DMS153 treated with DMSO at 0.1 percent for 48 hours (cell line): ENCODE measurements around the gene IGF1.
"Not testable (repeated sequence)": the region's sequence is repeated elsewhere in the genome, so short reads cannot be mapped to it uniquely, and the experiment has no call there.

Source experiments
- DNase-seq: peaks from one replicate; lab custom pipeline; 2025; ENCODE audit not compliant: unreplicated experiment; lab: John Stamatoyannopoulos, UW

IGF1 gene

DNA sequence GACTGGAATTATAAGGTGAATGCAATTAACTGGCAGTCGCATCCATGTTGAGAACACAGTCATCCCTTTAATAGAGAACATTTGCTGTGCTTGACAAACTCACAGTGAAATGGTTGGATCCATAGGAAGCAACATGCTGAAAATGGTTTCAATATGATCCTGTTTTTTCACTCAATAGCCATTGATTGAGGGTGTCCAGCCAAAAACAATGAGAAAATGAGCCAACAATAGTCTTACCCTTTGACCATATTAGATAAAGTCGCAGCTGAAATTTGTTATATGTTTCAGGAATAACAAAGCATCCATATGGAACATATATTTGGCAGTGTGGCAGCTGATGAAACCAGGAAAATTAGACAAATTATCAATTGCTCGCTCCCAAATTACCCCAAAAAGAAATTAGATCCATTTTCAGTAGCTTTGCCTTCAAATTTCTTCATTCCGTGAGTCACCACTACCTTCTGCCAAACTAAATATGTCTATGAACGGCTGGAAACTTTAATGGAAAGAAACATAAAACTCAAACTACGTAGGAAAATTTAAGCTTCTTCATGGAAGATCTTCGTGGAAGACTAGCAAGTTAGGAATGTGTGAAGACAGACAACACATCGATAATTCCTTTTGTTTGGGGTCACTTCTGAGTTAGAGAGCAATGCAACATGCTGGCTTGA, 17.4 kb downstream of the IGF1 start:
- no peak for DNase-seq

DNA sequence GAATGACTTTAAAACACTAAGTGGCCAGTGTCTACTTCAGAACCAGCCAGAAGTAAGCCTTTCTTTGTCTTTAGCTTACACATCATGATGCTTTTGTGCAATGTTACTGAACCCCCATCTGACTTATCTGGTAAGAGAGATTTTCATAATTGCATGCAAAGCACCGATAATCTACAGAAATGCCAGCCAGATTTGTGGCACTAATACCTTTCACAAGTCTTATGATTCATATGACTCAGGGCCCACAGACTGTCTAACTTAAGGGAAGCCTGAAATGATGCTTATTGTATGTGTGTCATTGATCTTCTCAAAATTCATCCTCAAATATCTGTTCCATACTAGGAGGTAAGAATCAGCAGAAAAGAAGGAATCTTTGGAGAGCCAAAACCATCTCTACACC, 18.0 kb downstream of the IGF1 start:
- DNase-seq: no peak

DNA sequence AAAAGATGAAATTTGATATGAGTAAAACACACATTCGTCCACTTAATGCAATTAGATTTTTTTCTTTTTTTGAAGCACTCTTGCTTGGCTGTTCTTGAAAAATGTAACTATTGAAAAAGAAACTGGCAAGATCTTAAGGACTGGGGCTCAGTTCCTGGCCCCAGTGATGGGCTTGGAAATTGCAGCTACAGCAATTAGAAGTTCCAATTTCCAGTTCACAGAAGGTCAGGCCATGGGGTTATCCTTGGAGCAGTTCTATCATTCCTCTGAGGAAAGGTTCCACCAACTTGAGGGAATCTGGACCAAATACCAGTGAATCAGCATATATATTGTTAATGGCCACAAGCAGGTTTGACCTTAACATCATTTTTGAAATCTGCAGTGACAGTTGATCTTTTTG, 18.9 kb downstream of the IGF1 start:
- DNase-seq: no peak

DNA sequence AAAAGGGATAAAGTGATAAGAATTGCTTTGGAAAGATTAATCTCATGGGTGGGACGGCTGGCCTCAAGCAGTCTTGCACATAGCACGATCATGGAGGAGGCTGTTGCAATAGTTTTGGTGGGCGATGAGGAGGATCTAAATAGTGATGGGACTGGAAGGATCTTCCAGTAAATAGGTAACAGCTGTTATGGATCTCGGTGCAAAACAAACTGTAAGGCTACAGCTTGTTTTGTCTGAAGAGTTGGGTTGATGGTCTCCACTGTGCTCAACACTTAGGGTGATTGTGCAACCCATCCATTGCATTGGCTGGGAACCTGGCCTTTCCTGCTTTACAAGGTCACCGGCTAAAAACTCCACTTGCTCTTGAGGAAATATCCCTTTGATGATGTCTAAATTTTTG, 21.0 kb downstream of the IGF1 start:
- no peak for DNase-seq

DNA sequence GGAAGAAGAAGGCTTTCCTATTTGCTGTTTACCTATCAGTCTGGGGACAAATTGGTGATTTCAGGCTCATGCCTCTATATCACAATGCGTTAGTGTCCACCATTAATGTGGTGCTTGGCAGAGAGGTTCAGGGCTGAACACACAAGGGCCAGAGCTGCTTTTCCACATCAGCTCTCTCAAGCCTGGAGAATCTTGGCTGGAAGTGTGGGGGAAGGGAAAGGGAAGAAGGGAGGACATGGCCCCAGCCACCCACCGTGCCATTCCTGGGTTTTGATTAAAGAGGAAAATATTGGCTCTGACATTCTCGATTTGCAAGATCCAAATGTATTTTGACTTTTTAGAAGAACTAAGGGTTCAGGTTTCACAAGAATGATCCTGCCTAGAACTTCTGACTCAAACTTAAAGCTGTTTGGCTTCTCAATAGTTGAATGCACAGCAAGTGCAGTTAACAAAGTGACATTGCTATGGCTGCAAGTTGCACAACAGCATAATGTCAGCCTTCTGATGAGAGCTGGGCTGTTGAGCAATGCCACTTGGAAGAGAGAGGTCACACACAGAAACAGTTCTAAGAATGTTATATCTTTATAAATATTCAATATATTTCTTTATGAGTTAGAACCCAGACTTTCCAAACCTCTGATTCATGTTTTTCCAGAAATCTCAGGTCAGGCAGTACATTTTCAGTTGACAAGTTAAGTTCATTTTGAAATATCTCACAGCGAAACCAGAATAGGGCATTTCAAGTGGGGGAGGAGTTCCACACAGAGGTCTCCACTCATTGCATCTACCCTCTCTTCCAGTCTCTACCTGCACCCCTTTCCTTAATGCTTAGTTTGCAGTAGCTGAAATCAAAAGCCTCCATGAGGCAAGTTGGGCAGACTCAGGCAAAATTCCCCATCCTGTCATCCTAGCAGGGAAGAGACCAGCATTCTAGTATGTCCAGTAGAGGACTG, 25.3 kb downstream of the IGF1 start:
- no peak for DNase-seq

DNA sequence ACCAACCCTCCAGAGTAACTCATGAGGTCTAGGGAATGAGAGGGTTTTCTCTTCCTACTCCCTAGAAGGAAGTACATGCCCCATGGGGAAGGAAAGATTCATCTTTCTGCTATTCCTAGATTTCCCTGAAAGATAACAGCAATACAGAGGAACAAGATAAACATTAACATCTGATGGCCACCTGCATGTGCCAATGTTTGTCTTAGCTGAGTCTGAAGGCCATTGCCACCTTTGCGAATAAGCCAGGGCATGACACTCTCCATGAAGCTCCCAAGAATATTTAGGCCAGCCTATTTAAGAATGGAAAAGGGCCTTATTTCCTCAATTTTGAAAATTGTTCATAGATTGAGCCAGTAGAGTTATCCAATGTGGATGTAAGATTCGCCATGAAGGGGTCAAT, 26.0 kb downstream of the IGF1 start:
- DNase-seq: no peak

DNA sequence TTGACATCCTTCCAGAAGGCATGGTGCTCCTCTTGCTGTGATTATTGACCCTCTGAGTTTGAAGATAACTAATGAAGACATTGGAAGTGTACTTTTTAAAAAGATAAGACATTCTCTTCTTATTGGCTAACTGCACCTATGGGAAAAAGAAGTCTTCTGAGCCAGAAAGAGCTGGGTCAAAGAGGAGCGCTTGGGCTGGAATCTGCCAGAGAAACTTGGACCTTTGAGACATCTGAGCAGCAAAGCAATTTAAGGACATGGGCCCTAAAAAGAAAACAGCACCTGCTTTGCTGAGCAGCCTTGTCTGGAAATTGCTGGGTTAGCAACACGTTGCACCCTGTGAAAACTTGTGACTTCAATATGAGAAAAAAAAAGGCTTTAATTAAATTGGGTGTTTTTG, 27.8 kb downstream of the IGF1 start:
- no peak for DNase-seq

DNA sequence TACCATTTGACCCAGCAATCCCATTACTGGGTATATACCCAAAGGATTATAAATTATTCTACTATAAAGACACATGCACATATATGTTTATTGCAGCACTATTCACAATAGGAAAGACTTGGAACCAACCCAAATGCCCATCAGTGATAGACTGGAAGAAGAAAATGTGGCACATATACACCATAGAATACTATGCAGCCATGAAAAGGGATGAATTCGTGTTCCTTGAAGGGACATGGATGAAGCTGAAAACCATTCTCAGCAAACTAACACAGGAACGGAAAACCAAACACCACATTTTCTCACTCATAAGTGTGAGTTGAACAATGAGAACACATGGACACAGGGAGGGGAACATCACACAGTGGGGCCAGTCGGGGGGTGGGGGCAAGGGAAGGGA, 31.3 kb downstream of the IGF1 start:
- not testable (repeated sequence) for DNase-seq

DNA sequence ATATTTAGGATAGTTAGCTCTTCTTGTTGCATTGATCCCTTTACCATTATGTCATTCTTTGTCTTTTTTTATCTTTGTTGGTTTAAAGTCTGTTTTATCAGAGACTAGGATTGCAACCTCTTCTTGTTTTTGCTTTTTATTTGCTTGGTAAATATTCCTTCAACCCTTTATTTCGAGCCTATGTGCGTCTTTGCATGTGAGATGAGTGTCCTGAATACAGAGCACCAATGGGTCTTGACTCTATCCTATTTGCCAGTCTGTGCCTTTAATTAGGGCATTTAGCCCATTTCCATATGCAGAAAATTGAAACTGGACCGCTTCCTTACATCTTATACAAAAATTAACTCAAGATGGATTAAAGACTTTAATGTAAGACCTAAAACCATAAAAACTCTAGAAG, 32.9 kb downstream of the IGF1 start:
- not testable (repeated sequence) for DNase-seq

DNA sequence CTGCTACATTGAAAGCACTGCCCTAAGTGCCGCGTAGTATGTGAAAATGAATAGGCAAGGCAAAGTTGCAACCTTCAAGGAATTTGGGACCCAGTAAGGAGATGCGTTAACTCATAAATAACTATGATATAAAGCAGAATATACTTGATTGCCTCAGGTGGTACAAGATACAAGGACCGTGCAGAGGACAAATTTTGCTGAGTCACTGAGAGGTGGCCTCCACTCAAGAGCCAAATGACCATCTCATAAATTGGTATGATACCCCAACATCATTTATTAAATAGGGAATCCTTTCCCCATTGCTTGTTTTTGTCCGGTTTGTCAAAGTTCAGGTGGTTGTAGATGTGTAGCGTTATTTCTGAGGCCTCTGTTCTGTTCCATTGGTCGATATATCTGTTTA, 35.7 kb downstream of the IGF1 start:
- no peak for DNase-seq

DNA sequence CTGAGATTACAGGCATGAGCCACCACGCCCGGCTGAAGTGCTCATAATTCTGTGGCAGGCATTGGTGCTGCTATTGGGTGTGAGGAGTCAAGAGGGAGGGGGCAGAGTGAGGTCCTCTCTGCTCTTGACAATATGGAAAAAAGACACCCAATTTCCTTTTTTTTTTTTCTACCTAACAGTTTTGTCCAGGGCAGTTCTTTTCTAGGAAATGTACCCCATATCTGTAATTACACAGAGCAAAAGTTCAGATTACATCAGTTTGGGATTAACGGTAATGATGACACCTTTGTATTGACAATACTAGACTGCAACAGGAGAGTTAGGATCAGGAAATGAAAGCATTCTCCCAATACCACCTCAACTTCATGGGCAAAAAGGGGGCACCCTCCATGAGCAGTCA, 36.3 kb downstream of the IGF1 start:
- no peak for DNase-seq

DNA sequence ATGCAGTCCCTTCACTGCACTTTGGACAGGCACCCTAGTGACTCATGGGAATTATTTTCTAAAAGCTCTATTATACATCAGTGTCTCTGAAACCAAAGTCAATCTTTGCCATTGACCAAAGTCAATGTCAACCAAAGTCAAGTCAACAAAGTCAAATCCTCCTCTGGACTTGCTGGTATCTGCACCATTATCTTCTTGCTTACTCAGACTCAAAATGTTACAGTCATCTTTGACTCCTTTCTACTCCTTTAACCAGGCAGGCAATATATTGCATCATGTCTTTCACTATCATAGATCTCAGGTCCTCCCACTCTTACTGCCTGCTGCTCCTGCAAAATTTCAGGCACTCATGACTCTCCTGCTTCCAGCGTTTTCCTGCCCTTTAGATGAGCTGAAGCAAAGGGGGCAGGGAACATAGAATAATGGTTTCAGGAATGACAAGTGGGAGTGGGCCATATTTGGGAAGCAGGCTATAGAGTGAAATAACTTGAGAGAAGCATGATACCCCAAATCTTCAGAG, 39.2 kb downstream of the IGF1 start:
- no peak for DNase-seq

DNA sequence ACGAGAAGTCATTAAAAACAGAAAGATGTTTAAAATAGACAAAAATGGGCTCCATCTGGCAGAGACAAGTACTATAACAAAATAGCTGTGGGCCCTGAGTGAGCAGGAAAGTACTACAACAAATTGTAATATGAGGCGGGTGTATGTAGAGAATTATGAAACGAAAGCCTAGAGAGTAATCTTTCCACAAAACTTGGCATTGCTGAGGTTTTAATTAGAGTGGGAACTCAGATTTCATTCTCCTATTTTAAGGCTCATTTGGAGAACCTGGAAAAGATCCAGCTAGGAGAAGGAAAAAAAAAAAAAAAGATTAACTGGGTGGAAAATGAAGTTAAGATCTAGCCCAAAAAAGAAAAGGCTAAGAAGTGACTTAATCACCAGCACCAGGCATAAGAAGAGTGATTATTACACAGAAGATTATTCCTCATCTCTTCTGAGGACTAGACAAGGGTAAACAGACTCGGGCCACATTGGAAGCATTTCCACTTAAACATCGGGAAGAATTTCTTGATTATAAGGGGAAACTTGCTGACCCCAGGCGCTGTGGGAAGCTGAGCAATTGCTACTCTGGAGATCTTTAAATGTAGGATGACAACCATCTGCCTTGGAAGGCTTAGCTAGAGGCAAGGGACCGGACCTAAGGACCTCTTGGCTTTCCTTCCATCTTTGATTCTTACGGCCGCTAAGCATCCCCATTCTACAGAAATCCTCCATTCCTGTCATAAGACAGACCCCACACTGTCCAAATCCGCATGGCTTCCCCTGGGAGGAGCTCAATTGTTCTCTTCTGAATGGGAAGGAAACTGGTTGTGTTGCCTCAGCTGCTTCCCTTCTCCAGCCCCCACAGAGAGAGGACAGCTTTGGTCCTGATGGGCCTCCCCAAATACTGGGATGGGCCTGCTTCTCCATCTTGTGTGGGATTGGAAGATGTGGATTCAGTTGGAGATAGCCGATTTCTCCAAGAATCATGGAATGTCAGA, 40.6 kb downstream of the IGF1 start:
- DNase-seq: no peak

DNA sequence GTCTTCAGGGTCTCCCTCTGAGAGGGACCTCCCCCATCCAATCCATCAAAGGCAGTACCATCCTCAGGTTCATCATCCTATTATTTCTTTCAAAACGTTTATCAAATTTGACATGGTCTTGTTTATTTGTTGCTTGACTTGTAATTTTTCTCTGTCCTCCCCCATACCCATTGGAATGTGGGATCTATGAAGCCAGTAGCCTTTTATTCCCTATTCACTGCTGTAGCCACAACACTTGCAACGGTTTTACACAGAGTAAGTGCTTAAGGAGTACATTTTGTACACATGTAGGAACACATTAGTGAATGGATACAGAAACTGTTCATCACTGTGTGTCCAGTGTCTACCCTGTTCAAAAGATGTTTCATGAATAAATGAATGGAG, 41.5 kb downstream of the IGF1 start:
- DNase-seq: no peak

DNA sequence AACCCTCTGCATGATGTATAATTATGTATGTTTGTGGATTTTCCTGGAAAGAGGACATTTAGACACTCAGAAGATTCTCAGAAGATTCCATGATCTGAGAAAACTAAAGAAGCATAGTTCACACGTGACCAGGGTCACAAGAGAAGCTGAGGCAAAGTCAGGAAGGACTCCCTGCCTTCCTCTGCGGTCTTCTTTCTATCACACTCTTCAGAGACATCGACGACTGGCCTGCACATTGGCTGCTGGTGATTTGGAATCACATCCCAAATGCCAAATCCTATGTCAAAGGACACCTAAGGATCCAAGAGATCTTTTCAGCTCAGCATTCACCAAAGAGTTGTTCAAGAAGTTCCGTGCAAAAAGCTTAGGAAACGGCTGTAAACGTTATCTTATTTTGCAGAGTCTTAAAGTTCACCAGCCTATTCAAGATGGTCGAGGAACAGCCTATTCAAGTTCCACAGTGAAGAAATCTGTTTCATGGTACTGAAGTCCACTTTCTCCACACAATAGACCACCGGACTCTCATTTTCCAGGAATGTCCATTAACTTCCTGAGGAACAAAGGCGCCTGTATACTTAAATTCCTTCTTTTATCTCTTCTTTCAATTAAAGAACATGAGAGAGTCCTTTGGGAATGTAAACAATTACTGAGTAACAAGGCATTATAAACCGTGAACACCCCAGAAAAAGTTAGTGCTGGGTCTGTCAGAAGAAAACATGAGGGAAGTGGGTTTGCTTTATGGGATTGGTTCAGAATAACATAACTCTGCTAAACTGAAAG, 42.1 kb downstream of the IGF1 start:
- no peak for DNase-seq

DNA sequence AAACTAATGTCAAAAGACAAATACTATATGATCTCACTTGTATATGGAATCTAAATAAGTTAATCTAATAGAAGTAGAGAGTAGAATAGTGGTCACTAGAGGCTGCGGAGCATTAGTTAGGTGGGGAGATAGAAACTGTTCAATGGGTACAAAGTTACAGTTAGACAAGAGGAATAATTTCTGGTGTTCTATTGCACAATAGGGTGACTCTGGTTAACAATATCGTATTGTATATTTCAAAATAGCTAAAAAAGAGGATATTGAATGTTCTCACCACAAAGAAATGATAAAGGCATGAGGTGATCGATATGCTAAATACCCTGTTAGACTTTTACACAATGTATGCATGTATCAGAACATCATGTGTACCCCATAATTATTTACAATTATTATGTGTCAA, 42.9 kb downstream of the IGF1 start:
- DNase-seq: no peak

DNA sequence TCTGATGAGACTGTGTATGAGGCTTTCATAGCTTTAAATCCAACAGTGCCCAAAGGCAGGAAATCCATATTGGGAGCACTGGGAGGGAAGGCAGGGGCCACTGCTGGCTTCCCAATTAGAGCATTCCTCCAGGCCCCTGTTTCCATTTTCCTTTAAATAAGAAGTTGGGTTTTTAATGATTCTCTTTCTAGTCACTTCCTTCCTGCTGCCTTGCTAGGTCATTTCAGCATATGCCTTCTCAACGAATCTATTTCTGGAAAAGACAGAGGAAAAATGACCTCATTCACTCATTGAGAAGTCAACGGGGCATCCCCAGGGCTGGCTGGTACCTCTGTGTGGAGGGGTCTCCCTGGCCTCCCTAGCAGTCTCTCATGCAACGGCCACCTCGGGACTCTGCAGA, 43.5 kb downstream of the IGF1 start:
- DNase-seq: no peak

DNA sequence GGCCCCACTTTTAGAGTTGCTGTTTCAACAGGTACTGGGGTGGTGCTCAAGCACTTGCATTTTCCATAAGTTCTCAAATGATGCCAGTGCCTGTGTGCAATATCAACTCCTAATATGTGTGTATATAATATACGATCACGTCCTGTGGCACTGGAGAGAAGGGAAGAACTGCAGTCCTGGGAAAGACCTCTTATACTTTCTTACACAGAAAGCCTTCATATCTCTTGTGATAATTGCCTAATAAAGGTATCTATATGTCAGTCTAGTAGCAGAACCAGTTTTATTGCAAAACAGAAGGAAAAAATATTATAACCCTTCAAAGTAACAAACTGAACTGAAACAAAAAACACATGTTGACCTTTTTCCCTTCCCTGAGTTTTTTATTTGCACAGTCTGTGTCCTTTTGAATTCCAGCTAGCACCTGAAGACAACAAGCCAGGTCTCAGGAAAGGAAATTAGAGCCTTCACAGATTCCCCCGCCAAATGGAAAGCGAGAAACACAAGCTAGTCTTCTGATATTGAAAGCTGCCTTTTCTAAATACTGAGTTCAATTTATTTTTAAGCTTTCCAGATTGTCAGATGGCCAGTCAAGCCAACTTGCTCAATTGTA, 44.4 kb downstream of the IGF1 start:
- DNase-seq: no peak

DNA sequence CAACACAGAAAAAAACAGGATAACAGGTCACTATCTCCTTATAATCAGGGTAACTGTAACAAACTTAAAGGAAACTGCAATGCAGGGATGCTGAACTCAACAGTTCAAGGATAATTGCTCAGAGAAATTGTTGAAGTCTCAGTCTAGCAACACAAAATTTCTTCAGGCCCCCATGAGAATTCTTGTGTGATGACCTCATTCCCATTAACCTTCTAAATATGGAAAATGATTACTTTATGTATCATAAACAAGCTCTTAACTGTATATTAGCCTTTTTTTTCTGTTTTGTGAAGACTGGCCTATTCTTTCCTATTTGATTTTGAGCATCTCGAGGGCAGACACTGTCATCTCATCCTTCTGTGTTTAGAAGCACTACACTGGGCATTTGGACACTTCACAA, 47.1 kb downstream of the IGF1 start:
- no peak for DNase-seq

DNA sequence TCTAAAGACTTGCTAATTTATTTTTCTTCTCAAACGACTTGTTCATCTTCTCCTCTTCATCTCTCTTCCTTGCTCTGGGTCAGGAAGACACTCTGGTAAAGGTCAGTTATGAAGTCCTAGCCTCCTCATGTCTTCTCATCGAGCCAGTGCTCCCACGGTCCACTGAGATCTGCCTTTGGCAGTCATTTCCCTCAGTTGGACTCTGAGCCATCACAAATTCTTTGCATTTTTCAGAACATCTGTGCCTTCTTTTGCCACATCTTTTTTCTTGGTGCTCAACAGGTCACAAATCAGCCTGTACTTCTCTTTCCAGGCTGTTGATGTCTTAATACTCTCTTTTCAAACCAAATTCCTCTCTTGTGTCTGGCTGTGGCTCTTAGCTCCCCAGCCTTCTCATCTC, 49.7 kb downstream of the IGF1 start:
- DNase-seq: no peak
